CD4-positive, alpha-beta T cell treated with Interleukin-21 for 1 hour (primary cell): ENCODE measurements around the gene CCDC170.

ENCODE experiments used
- DNase-seq: peaks from one replicate; pipeline ENCODE4 v3.0.0-alpha.2; 2020

CCDC170 gene

DNA sequence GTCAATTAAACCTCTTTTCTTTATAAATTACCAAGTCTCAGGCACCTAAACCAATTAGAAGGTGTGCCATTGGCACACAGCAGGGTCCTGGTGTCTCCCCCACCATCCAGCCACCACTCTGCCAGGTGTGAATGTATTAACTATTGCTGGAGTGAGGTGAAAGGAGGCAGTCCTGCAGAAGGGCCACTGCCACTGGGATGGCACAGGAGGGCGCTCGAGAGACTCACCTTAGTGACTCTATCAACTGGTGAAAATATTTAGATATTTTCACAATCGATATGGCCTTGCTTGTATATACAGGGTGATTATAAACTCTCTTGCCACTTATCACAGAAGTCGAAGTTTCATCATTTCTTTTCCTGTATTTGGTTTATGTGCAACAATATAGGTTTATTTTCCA, 168.1 kb downstream of the CCDC170 start:
- DNase-seq: no peak

DNA sequence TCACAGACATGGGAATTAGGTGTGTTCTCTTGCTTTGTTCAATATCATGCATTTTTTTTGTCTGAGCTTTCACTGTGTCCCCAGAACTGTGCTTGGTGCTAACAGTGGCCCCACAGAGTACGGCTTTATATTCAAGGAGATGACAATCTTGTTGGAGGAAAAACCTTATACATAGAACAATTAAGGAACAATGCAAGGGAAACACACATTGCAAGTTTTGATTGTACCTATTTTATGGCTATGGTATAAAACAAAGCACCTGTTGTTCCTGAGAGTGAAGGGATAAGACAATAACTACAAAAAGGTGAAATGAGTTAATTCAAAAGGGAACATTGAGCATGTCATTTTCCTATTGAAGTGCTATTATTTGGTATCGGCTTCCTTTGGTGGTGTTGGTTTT, 169.7 kb downstream of the CCDC170 start:
- DNase-seq: no peak

DNA sequence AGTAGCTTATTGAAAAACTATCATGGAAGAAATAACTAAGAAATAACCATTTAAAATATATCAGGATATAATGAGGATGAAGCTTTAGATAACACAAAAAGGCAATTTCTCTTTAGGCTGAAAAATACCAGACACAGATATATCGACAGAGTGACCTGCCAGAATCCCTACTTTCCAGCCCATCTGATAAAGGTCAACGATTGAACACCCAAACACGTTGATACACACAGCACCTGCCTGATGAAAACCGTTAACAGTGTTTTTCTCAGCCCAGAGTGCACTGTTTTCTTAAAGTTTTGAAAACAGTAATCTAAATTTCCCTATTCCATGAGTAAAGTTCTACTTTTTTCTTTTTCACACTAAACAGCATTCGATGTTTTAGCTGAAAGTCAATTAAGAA, 170.6 kb downstream of the CCDC170 start:
- no peak for DNase-seq

DNA sequence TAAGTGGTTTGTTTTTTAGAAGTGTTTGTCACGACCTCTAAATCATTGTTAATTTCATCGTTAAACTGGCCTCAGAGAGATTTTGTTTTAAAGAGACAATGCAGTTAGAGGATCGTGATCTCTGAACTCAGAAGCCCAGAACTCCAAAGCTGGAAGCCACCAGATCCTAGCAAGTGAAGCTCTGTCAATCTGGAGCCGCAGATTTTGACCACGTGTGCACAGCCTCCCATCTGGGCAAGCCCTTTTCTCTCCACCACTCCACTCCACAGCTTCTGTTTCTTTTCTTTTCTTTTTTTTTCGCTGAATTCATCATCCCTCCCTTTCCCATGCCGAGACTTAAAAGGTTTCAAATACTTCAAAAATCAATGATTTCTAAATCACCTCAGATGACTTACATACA, 171.5 kb downstream of the CCDC170 start:
- DNase-seq: no peak

DNA sequence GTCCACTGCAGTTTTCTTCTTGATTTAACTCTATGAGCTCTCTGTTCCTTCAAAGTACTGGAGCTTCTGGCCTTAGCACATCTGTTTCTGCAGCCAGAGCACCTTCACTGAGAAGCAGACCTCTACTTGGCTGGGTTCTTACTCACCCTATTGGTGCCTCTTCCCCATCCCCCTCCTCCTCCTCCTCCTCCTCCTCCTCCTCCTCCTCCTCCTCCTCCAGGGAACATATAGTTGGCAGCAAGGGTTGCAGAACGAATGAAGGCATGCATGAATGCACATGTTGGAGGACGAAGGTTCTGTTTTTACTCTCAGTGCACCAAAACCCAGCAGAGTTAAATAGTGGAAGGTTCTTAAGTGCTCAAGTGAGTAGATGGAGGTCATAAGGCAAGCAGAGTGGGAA, 172.7 kb downstream of the CCDC170 start:
- no peak for DNase-seq

DNA sequence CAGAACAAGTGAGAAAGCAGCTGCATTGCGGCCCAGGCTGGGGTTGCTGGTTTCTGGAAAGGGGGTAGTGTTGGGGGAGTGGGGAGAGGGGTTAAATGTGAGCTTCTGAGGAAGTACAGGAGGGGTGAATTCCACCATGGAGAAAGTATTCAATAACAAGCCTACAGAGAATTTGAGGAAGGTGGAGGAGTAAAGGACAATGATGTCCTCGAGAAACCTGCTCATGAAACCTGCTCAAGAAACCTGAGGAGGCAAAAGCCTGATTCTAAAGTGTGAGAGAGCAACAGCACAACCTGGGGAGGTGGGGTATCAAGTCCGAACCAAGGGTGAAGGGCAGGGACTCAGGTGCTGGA, 175.4 kb downstream of the CCDC170 start:
- no peak for DNase-seq

DNA sequence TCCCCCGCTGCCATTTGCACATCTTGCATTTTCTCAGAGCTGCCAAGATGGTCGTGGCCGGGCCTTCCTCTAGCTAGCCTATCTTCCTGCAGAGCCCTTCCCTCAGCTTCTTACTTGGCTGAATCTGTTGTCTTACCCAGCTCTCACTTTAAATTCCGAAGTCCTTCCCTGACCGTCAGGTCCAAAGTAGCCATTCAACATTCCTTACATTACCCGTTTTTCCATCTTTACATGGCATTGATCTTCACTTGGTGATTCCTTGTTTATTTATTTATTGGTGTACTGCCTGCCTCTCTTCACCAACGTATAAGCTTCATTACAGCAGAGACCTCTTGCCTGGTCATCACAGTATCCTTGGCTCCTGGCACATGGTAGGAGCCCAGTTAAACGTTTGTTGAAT, 176.3 kb downstream of the CCDC170 start:
- no peak for DNase-seq
